Small intestine (tissue), 7 donors: ENCODE data around the gene TBL3. TPM values are rescaled to one million over a fixed set of nuclear protein-coding genes. Genes with fewer than 3 reads are reported as not detected.

Experiments
- DNase-seq, 2 donors: peaks; one replicate each; pipeline versions ENCODE4 v3.0.0 to v3.0.0-alpha.2; 2013
- FAIRE-seq: peaks from 2 replicates; lab custom pipeline; 2012; peaks lifted over from hg19 to GRCh38; lab: Jason Lieb, UNC
- H3K27ac ChIP-seq, 3 donors: one replicate each; pipeline ENCODE4 v1.5.1; 2013; ENCODE audit warnings: low read length in 2 of 3, mild to moderate bottlenecking in 2 of 3, control low read depth in 1 of 3, inconsistent platforms in 1 of 3, low read depth in 1 of 3, moderate library complexity in 1 of 3
- H3K27me3 ChIP-seq, 3 donors: one replicate each; pipeline ENCODE4 v1.6.1; 2013; ENCODE audit warnings: low read length in 3 of 3, inconsistent platforms in 1 of 3; ENCODE audit not compliant: control insufficient read depth in 3 of 3, insufficient read depth in 3 of 3
- H3K36me3 ChIP-seq, 3 donors: one replicate each; pipeline ENCODE4 v1.6.1; 2013; ENCODE audit warnings: low read length in 3 of 3, inconsistent platforms in 1 of 3, low read depth in 1 of 3, mild to moderate bottlenecking in 1 of 3, moderate library complexity in 1 of 3; ENCODE audit not compliant: control insufficient read depth in 3 of 3, insufficient read depth in 2 of 3
- H3K4me1 ChIP-seq, 3 donors: one replicate each; pipeline ENCODE4 v1.6.1; 2013; ENCODE audit warnings: low read length in 2 of 3, inconsistent platforms in 1 of 3, low read depth in 1 of 3, mild to moderate bottlenecking in 1 of 3, moderate library complexity in 1 of 3; ENCODE audit not compliant: control insufficient read depth in 3 of 3, insufficient read depth in 2 of 3
- H3K4me3 ChIP-seq, 3 donors: one replicate each; pipeline ENCODE4 v1.5.1; 2013; ENCODE audit warnings: low read length in 3 of 3, control low read depth in 1 of 3, inconsistent platforms in 1 of 3, low read depth in 1 of 3, mild to moderate bottlenecking in 1 of 3, moderate library complexity in 1 of 3
- H3K9me3 ChIP-seq, 2 donors: one replicate each; pipeline ENCODE4 v1.6.1; 2013; ENCODE audit warnings: low read depth in 1 of 2, low read length in 1 of 2; ENCODE audit not compliant: control insufficient read depth in 2 of 2, insufficient read depth in 1 of 2
- WGBS, 3 donors: extraction: QIAGEN DNeasy Blood & Tissue Kit; methylation state at CpG; one replicate each; pipeline ENCODE4 v1.1.7; 2013; 5-methylcytosine and 5-hydroxymethylcytosine counted together
- polyA plus RNA-seq, 4 donors: library from polyadenylated mRNA; stranded (reverse) in 3 of 4; unstranded in 1 of 4; fragments of 200-250 nt in 3 of 4; fragments of 120-200 nt in 1 of 4; gene quantifications; one replicate each; pipeline versions ENCODE4 v1.2.1 to v1.2.3, GENCODE V29; 2013
- donor health status: healthy with polysubstance abuse.
- donor health status: control.
- donor health status: control.
- donor health status: Bipolar disorder and iron deficiency.
- donor health status: healthy.

The TBL3 gene
- polyA plus RNA-seq, 4 donors: 34.1 to 49.7 (median 45.6) TPM

- Histone ChIP-seq H3K4me1 (peaks cover 0 to 11% (median 4%) of the 10 kb centered on the region in 3 donors), H3K9me3 (no peaks in the 10 kb centered on the region), H3K36me3 (peaks cover 10 to 91% (median 28%) of the 10 kb centered on the region in 3 donors), H3K27ac (no peak overlapping the region), H3K4me3 (no peak overlapping the region), H3K27me3 (no peaks in the 10 kb centered on the region)
- 96 to 97% (median 96%) methylated on average over 51 to 53 of the region's 53 CpGs for WGBS, 3 donors
- no peak for DNase-seq
- FAIRE-seq: no peak
Measured at GRCh38 chr16:2001456-2002355, 29.9 kb downstream of the TBL3 start.

GRCh38 chr16:2002406-2003230 is 30.8 kb downstream of the TBL3 start:
- WGBS, 3 donors: 93 to 95% (median 93%) methylated on average over 47 of the region's 47 CpGs
- peaks cover 10 to 95% (median 28%) of the 10 kb centered on the region in 3 donors for H3K36me3 ChIP-seq
- H3K9me3 ChIP-seq: no peaks in the 10 kb centered on the region
- peaks cover 0 to 20% (median 8%) of the 10 kb centered on the region in 3 donors for H3K4me1 ChIP-seq
- no peak overlapping the region for H3K27ac ChIP-seq
- H3K27me3 ChIP-seq: no peaks in the 10 kb centered on the region
- DNase-seq: no peak
- no peak overlapping the region for H3K4me3 ChIP-seq
- FAIRE-seq: no peak

- 61 to 87% (median 81%) methylated on average over 7 to 8 of the region's 8 CpGs for WGBS, 3 donors
- Histone ChIP-seq H3K4me3 (no peak overlapping the region), H3K36me3 (peaks cover 10 to 95% (median 28%) of the 10 kb centered on the region in 3 donors), H3K27ac (no peak overlapping the region), H3K4me1 (peaks cover 0 to 28% (median 8%) of the 10 kb centered on the region in 3 donors), H3K9me3 (no peaks in the 10 kb centered on the region), H3K27me3 (no peaks in the 10 kb centered on the region)
- FAIRE-seq: no peak
- no peak for DNase-seq
Measured at GRCh38 chr16:2003231-2003826, 31.5 kb downstream of the TBL3 start.

GRCh38 chr16:2003827-2004641 is 32.2 kb downstream of the TBL3 start:
- peak; percentile 91 to 93 for DNase-seq
- H3K9me3 ChIP-seq: no peaks in the 10 kb centered on the region
- H3K27ac ChIP-seq: peak overlapping the region in 2 of 3 donors; percentile 20 to 42
- H3K36me3 ChIP-seq: peaks cover 10 to 88% (median 23%) of the 10 kb centered on the region in 3 donors
- H3K4me1 ChIP-seq: peaks cover 0 to 33% (median 12%) of the 10 kb centered on the region in 3 donors
- no peaks in the 10 kb centered on the region for H3K27me3 ChIP-seq
- FAIRE-seq: no peak
- H3K4me3 ChIP-seq: no peak overlapping the region
- WGBS, 3 donors: 22 to 26% (median 23%) methylated on average over 33 to 36 of the region's 36 CpGs

GRCh38 chr16:2004795-2005517 is 33.1 kb downstream of the TBL3 start:
- Histone ChIP-seq H3K27ac (no peak overlapping the region), H3K36me3 (peaks cover 8 to 79% (median 16%) of the 10 kb centered on the region in 3 donors), H3K4me1 (peaks cover 0 to 33% (median 12%) of the 10 kb centered on the region in 3 donors), H3K27me3 (no peaks in the 10 kb centered on the region), H3K9me3 (no peaks in the 10 kb centered on the region), H3K4me3 (no peak overlapping the region)
- DNase-seq (no peak), FAIRE-seq (no peak)
- WGBS, 3 donors: 77 to 85% (median 83%) methylated on average over 33 to 34 of the region's 34 CpGs

- Histone ChIP-seq H3K27me3 (no peaks in the 10 kb centered on the region), H3K27ac (no peak overlapping the region), H3K9me3 (no peaks in the 10 kb centered on the region), H3K4me1 (peaks cover 0 to 39% (median 15%) of the 10 kb centered on the region in 3 donors), H3K36me3 (peaks cover 8 to 72% (median 11%) of the 10 kb centered on the region in 3 donors), H3K4me3 (no peak overlapping the region)
- 79 to 89% (median 86%) methylated on average over 21 of the region's 21 CpGs for WGBS, 3 donors
- DNase-seq: no peak
- FAIRE-seq: no peak
Measured at GRCh38 chr16:2005646-2006045, 33.8 kb downstream of the TBL3 start.

- Histone ChIP-seq H3K27ac (no peak overlapping the region), H3K36me3 (peaks cover 4 to 65% (median 11%) of the 10 kb centered on the region in 3 donors), H3K4me3 (no peak overlapping the region), H3K4me1 (peaks cover 0 to 40% (median 15%) of the 10 kb centered on the region in 3 donors), H3K27me3 (no peaks in the 10 kb centered on the region), H3K9me3 (no peaks in the 10 kb centered on the region)
- FAIRE-seq (no peak), DNase-seq (no peak)
- 92 to 98% (median 95%) methylated on average over 8 of the region's 8 CpGs for WGBS, 3 donors
Measured at GRCh38 chr16:2006317-2006716, 34.5 kb downstream of the TBL3 start.
